KMS-11 (cell line): ENCODE results near the gene MCM6.

Source experiments
- H2AFZ ChIP-seq: fragments of 200-600 bp; sonication (generic); 2 replicates; pipeline ENCODE4 v1.6.1; 2016; ENCODE audit warnings: antibody characterized with exemption, mixed run types, low read depth
- H3K27ac ChIP-seq: fragments of 200-600 bp; sonication (generic); 2 replicates; pipeline ENCODE4 v1.6.1; 2016; ENCODE audit warnings: mild to moderate bottlenecking, mixed run types
- H3K27me3 ChIP-seq: fragments of 200-600 bp; sonication (generic); 2 replicates; pipeline ENCODE4 v1.6.1; 2017; ENCODE audit warnings: mild to moderate bottlenecking, low read depth, mixed run types, moderate library complexity; ENCODE audit not compliant: insufficient read depth
- H3K36me3 ChIP-seq: fragments of 200-600 bp; sonication (generic); 2 replicates; pipeline ENCODE4 v1.6.1; 2017; ENCODE audit warnings: mild to moderate bottlenecking, mixed run types; ENCODE audit not compliant: insufficient read depth
- H3K4me1 ChIP-seq: fragments of 200-600 bp; sonication (generic); 2 replicates; pipeline ENCODE4 v1.6.1; 2016; ENCODE audit warnings: mild to moderate bottlenecking, low read depth, mixed run types; ENCODE audit not compliant: poor library complexity, severe bottlenecking
- H3K4me2 ChIP-seq: fragments of 200-600 bp; sonication (generic); 2 replicates; pipeline ENCODE4 v1.7.0; 2016; ENCODE audit warnings: mild to moderate bottlenecking, mixed run types
- H3K4me3 ChIP-seq: fragments of 200-600 bp; sonication (generic); IDR thresholded peaks from 2 replicates; pipeline ENCODE4 v1.6.1; 2017; ENCODE audit warnings: low read depth, low read length, mixed read lengths; ENCODE audit not compliant: insufficient read depth
- H3K79me2 ChIP-seq: fragments of 200-600 bp; sonication (generic); 2 replicates; pipeline ENCODE4 v1.6.1; 2016; ENCODE audit warnings: low read depth, mixed run types; ENCODE audit not compliant: insufficient read depth
- H3K9ac ChIP-seq: fragments of 200-600 bp; sonication (generic); 2 replicates; pipeline ENCODE4 v1.6.1; 2016; ENCODE audit warnings: mild to moderate bottlenecking, mixed run types
- H4K20me1 ChIP-seq: fragments of 200-600 bp; sonication (generic); 2 replicates; pipeline ENCODE4 v1.6.1; 2016; ENCODE audit warnings: mild to moderate bottlenecking, mixed run types; ENCODE audit not compliant: insufficient read depth
- TF ChIP-seq, protein P1 (sequence below): fragments of 200-600 bp; sonication (generic); conservative IDR thresholded peaks from 2 replicates; pipeline ENCODE4 v1.6.1; 2017; ENCODE audit warnings: low read depth, mild to moderate bottlenecking, antibody characterized with exemption, low read length, moderate library complexity, mixed read lengths

Gene MCM6

DNA sequence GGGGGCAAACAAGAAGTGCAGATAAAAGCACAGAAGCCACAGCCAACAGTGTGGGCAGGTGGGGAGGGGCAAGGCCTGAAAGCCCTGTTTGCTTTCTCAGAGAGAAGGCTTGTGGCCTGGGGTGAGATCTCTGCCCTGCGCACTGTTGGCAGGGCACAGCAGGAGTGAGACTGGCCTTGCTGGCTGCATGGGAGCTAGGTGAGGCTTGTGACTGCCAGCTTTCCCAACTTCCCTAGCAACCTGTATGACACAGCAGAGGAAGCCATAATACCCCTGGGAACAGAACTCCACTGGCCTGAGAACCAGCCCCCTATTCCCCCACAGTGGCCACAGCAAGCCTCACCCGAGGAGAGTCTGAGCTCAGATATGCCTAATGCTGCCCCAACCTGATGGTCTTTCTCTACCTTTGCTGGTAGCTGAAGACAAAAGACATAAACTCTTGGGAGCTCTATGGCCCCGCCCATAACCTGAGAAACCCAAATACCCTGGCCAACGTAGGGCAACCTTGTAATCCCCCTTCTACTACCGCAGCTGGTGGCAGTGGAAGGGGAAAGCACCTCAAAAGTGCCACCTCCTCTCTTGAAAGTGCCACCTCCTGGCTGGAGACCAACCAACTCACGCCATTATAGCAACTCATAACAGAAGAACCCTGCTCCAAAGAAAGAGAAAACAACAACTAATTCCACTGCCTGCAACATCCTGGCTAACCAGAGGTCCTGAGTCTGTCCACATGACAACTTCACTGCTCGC is 83.7 kb downstream of the MCM6 start:
- no peak overlapping the region for H3K4me2 ChIP-seq
- H3K9ac ChIP-seq = no peak overlapping the region
- no peaks in the 10 kb centered on the region for H3K4me1 ChIP-seq
- H3K27me3 ChIP-seq = no peaks in the 10 kb centered on the region
- no peaks in the 10 kb centered on the region for H3K79me2 ChIP-seq
- no peaks in the 10 kb centered on the region for H4K20me1 ChIP-seq
- no peak overlapping the region for H3K4me3 ChIP-seq
- no peak overlapping the region for H2AFZ ChIP-seq
- TF ChIP-seq, protein P1, sequence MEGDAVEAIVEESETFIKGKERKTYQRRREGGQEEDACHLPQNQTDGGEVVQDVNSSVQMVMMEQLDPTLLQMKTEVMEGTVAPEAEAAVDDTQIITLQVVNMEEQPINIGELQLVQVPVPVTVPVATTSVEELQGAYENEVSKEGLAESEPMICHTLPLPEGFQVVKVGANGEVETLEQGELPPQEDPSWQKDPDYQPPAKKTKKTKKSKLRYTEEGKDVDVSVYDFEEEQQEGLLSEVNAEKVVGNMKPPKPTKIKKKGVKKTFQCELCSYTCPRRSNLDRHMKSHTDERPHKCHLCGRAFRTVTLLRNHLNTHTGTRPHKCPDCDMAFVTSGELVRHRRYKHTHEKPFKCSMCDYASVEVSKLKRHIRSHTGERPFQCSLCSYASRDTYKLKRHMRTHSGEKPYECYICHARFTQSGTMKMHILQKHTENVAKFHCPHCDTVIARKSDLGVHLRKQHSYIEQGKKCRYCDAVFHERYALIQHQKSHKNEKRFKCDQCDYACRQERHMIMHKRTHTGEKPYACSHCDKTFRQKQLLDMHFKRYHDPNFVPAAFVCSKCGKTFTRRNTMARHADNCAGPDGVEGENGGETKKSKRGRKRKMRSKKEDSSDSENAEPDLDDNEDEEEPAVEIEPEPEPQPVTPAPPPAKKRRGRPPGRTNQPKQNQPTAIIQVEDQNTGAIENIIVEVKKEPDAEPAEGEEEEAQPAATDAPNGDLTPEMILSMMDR = no peak
- H3K36me3 ChIP-seq = no peaks in the 10 kb centered on the region
- H3K27ac ChIP-seq = no peak overlapping the region

DNA sequence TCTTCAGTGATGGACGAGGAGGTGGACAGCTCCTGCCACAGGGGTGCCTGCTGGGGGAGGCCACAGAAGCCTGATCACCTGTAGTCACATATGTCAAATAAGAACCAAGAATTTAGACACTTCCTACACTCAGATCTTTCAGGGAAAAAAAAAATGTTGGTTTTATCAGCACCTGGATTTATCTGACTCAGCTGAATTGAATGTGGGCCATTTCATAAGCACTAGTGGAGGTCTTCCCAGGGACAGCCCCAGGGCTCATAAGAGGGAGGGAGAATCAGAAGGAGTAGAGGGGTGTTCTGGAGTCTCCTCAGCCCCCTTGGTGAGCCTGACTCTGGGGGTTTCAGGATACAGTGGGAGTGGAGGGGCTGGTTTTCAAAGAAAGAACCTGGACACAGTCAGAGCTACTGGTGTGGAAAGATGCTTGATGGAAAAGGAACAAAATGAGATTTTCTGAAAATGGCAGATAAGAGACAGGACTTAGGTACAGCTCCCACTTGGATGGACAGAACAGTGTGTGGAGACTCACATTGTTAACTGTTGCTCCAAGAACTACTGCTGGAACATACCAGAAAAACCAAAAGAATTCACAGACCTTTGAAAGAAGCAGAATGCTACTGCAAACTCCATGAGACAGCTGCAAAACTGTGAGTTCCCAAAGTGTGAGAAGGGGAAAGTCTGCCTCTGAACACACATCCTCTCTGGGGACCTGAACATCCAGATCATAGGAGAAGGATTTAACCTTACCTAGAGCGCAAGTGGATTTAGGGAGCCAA is 84.6 kb downstream of the MCM6 start:
- H3K27ac ChIP-seq = no peak overlapping the region
- H3K4me2 ChIP-seq = no peak overlapping the region
- no peaks in the 10 kb centered on the region for H3K36me3 ChIP-seq
- no peaks in the 10 kb centered on the region for H3K79me2 ChIP-seq
- no peaks in the 10 kb centered on the region for H3K27me3 ChIP-seq
- H3K4me1 ChIP-seq = no peaks in the 10 kb centered on the region
- TF ChIP-seq, protein P1 = no peak
- no peak overlapping the region for H2AFZ ChIP-seq
- H4K20me1 ChIP-seq = no peaks in the 10 kb centered on the region
- no peak overlapping the region for H3K4me3 ChIP-seq
- no peak overlapping the region for H3K9ac ChIP-seq

DNA sequence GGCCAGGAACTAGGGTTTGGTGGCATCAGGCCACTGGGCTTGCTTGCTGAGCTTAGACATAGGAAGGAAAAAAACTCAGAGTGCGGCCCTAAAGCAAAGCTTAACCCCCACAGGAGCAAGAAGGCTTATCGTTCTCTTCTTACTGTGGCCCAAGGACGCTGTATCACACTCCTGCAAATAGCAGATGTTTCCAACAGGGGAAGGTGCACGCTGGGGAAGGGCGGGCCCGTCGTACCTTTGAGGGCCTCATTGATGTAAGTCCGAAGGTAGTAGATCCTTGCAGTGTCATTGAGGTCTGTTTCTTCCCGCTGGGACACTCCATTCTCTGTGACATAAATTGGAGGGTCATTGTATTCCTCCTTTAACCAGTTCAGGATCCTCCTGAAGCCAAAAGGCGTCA is 85.8 kb downstream of the MCM6 start:
- Histone ChIP-seq H3K4me2 (no peak overlapping the region), H3K79me2 (no peaks in the 10 kb centered on the region)
- TF ChIP-seq, protein P1 = no peak

More for the DNA sequence above, 85.8 kb downstream of the MCM6 start:
- Histone ChIP-seq H3K27me3 (no peaks in the 10 kb centered on the region), H3K4me1 (no peaks in the 10 kb centered on the region), H3K9ac (no peak overlapping the region), H2AFZ (no peak overlapping the region), H4K20me1 (no peaks in the 10 kb centered on the region), H3K27ac (no peak overlapping the region), H3K36me3 (no peaks in the 10 kb centered on the region), H3K4me3 (no peak overlapping the region)
